Keratinocyte (primary cell): Measurements from ENCODE around the gene PRAME. TPM values are rescaled to one million over a fixed set of nuclear protein-coding genes. Genes with fewer than 3 reads are reported as not detected.

Experiments
- DNase-seq: peaks from one replicate; pipeline ENCODE4 v3.0.0-alpha.2; 2011; ENCODE audit warnings: low read depth, missing footprints, low spot score
- FAIRE-seq: peaks from 2 replicates; lab custom pipeline; 2011; peaks lifted over from hg19 to GRCh38; lab: Jason Lieb, UNC
- H2AFZ ChIP-seq: 2 replicates; pipeline ENCODE4 v1.6.0; 2012; ENCODE audit warnings: low read length, control low read depth, inconsistent platforms; ENCODE audit not compliant: control insufficient read depth
- H3K27ac ChIP-seq: 2 replicates; pipeline ENCODE4 v1.5.1; 2011; ENCODE audit warnings: low read length; ENCODE audit not compliant: control insufficient read depth, insufficient read depth
- H3K27me3 ChIP-seq: 3 replicates; pipeline ENCODE4 v1.6.0; 2011; ENCODE audit warnings: low read length; ENCODE audit not compliant: control insufficient read depth, insufficient read depth; ENCODE audit errors: extremely low read depth
- H3K36me3 ChIP-seq, 2 experiments: 2 replicates in 1 of 2; 3 replicates in 1 of 2; pipeline ENCODE4 v1.5.1; 2011; ENCODE audit warnings: low read length in 2 of 2, mild to moderate bottlenecking in 1 of 2; ENCODE audit not compliant: control insufficient read depth in 2 of 2, insufficient read depth in 2 of 2; ENCODE audit errors: extremely low read depth in 1 of 2
- H3K4me1 ChIP-seq: 3 replicates; pipeline ENCODE4 v1.5.1; 2011; ENCODE audit warnings: low read length; ENCODE audit not compliant: control insufficient read depth, insufficient read depth; ENCODE audit errors: extremely low read depth
- H3K4me2 ChIP-seq: 3 replicates; pipeline ENCODE4 v1.6.0; 2011; ENCODE audit warnings: low read depth, low read length; ENCODE audit not compliant: control insufficient read depth, insufficient read depth; ENCODE audit errors: extremely low read depth
- H3K4me3 ChIP-seq, 3 experiments: fragments of 200-600 bp in 1 of 3; sonication (generic) in 1 of 3; 2 replicates in 2 of 3; 3 replicates in 1 of 3; pipeline ENCODE4 v1.5.1; 2011 to 2016; ENCODE audit warnings: low read length in 3 of 3, mild to moderate bottlenecking in 3 of 3, control low read depth in 2 of 3, inconsistent platforms in 1 of 3, low read depth in 1 of 3, mixed read lengths in 1 of 3, mixed run types in 1 of 3, moderate library complexity in 1 of 3; ENCODE audit not compliant: control insufficient read depth in 2 of 3, insufficient read depth in 2 of 3; ENCODE audit errors: extremely low read depth in 1 of 3
- H3K79me2 ChIP-seq: 2 replicates; pipeline ENCODE4 v1.6.0; 2012; ENCODE audit warnings: low read length; ENCODE audit not compliant: control insufficient read depth, insufficient read depth
- H3K9ac ChIP-seq: 3 replicates; pipeline ENCODE4 v1.6.0; 2011; ENCODE audit warnings: low read length; ENCODE audit not compliant: control insufficient read depth, insufficient read depth; ENCODE audit errors: extremely low read depth
- H3K9me1 ChIP-seq: 3 replicates; pipeline ENCODE4 v1.6.0; 2011; ENCODE audit warnings: low read length; ENCODE audit not compliant: control insufficient read depth, insufficient read depth; ENCODE audit errors: extremely low read depth
- H3K9me3 ChIP-seq: 2 replicates; pipeline ENCODE4 v1.5.1; 2012; ENCODE audit warnings: low read depth, low read length; ENCODE audit not compliant: control insufficient read depth
- H4K20me1 ChIP-seq: 3 replicates; pipeline ENCODE4 v1.6.0; 2011; ENCODE audit warnings: low read length; ENCODE audit not compliant: control insufficient read depth, insufficient read depth; ENCODE audit errors: extremely low read depth
- CTCF ChIP-seq, 3 experiments: IDR thresholded peaks in 1 of 3; conservative IDR thresholded peaks in 1 of 3; optimal IDR thresholded peaks in 1 of 3; 2 replicates in 2 of 3; 3 replicates in 1 of 3; pipeline versions ENCODE3 to v1.5.1; 2011; ENCODE audit warnings: low read length in 3 of 3, mild to moderate bottlenecking in 3 of 3, moderate library complexity in 2 of 3, control low read depth in 1 of 3, inconsistent platforms in 1 of 3; ENCODE audit not compliant: insufficient read depth in 2 of 3; ENCODE audit errors: extremely low read depth in 1 of 3
- EZH2 ChIP-seq: IDR thresholded peaks from one replicate; pipeline ENCODE4 v1.6.1; 2012; ENCODE audit warnings: inconsistent platforms, mild to moderate bottlenecking, low read length, moderate library complexity
- dilution Hi-C: fragments of 300-500 bp; cut with MboI; formaldehyde crosslinking; loops from one replicate; pipeline ENCODE4 v1.7.0; 2020; ENCODE audit warnings: low sequenced_read_pairs; ENCODE audit not compliant: extremely low pct_ligation_motif_present
- polyA plus RNA-seq, 5 experiments: library from polyadenylated mRNA; depleted of rRNA in 3 of 5; stranded (reverse) in 3 of 5; stranded (forward) in 1 of 5; unstranded in 1 of 5; fragments of >200 nt; gene quantifications; 1 replicate in 1 of 5; 2 replicates in 3 of 5; 3 replicates in 1 of 5; pipeline versions ENCODE4 v1.2.1 to v1.2.3, GENCODE V29; 2011 to 2012; ENCODE audit warnings: missing spikeins in 2 of 5, low read depth in 1 of 5, low replicate concordance in 1 of 5

PRAME gene
- polyA plus RNA-seq, 1 donor (not counting 4 experiments of a cell fraction or from before 2014, with no cell fraction given) = 0.05 TPM

- no peak for FAIRE-seq
Observed at GRCh38 chr22:22552630-22553029, 6.4 kb downstream of the PRAME start.

GRCh38 chr22:22550789-22551434 lies 8.2 kb downstream of the PRAME start:
- H3K4me3 ChIP-seq = no peak overlapping the region
- no peaks in the 10 kb centered on the region for H3K27me3 ChIP-seq
- H3K9ac ChIP-seq = no peak overlapping the region
- no peak overlapping the region for H2AFZ ChIP-seq
- no peak overlapping the region for H3K4me2 ChIP-seq
- no peak for DNase-seq
- H3K4me1 ChIP-seq = no peaks in the 10 kb centered on the region
- H3K9me3 ChIP-seq = no peaks in the 10 kb centered on the region
- no peak for FAIRE-seq
- H3K36me3 ChIP-seq = no peaks in the 10 kb centered on the region
- no peaks in the 10 kb centered on the region for H4K20me1 ChIP-seq
- H3K79me2 ChIP-seq = no peaks in the 10 kb centered on the region
- H3K9me1 ChIP-seq = no peaks in the 10 kb centered on the region
- no peak overlapping the region for H3K27ac ChIP-seq
- TF ChIP-seq CTCF (optimal IDR thresholded peaks at IDR 0.05 in 1 of 3, IDR thresholded peaks at IDR 0.05 in 1 of 3, conservative IDR thresholded peaks at IDR 0.05 in 1 of 3; ENCODE audit: extremely low read depth in 1 of 3, insufficient read depth in 2 of 3, low read length in 3 of 3) (no peak), EZH2 (no peak)
- dilution Hi-C loops = no loop called here

More at GRCh38 chr22:22552630-22553029, 6.4 kb downstream of the PRAME start:
- dilution Hi-C loops = no loop called here
- TF ChIP-seq CTCF (optimal IDR thresholded peaks at IDR 0.05 in 1 of 3, IDR thresholded peaks at IDR 0.05 in 1 of 3, conservative IDR thresholded peaks at IDR 0.05 in 1 of 3; ENCODE audit: extremely low read depth in 1 of 3, insufficient read depth in 2 of 3, low read length in 3 of 3) (no peak), EZH2 (no peak)
- no peak for DNase-seq
- no peaks in the 10 kb centered on the region for H3K9me1 ChIP-seq
- peaks cover 3% of the 10 kb centered on the region for H3K9me3 ChIP-seq
- no peaks in the 10 kb centered on the region for H3K4me1 ChIP-seq
- H2AFZ ChIP-seq = no peak overlapping the region
- H3K79me2 ChIP-seq = no peaks in the 10 kb centered on the region
- H3K27me3 ChIP-seq = no peaks in the 10 kb centered on the region
- no peaks in the 10 kb centered on the region for H3K36me3 ChIP-seq
- no peaks in the 10 kb centered on the region for H4K20me1 ChIP-seq
- no peak overlapping the region for H3K9ac ChIP-seq
- H3K4me2 ChIP-seq = no peak overlapping the region
- no peak overlapping the region for H3K4me3 ChIP-seq
- H3K27ac ChIP-seq = no peak overlapping the region
